Kidney glomerular epithelial cell (primary cell): ENCODE measurements around the gene KIAA1217.

ENCODE experiments used
- DNase-seq: peaks from one replicate; lab custom pipeline; 2025; lab: John Stamatoyannopoulos, UW

The KIAA1217 gene

DNA sequence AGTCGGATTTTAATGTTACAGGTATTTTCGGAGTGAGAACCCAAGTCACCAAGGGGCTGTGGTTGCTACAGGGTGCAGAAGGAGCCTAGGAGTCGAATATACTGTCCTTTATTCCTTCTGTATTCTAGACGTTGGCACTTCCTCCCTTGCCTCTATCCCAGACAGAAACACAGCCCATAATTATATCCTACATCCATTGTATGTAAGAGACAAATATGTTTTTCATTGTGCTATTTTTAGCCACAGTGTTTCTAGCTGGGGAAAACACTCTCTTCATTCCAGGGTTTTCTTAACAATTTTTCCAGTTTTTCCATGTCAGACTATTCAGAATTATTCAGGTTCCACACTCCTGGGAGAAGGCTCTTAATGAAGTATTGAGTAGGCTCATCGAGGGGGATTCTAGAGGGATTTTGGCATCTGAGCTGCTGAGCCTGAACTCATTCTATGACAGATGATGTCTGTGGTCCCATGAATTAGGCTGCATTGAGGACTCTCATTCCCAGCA lies 32.6 kb downstream of the KIAA1217 start:
- DNase-seq, result no peak

DNA sequence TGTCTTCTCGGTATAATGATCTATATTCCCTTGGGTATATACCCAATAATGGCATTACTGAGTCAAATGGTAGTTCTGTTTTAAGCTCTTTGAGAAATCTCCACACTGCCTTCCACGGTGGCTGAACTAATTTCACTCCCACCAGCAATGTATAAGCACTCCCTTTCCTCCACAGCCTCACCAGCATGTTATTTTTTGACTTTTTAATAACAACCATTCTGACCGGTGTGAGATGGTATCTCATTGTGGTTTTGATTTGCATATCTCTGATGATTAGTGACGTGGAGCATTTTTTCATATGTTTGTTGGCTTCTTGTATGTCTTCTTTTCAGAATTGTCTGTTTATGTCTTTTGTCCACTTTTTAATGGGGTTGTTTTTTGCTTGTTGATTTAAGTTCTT lies 33.6 kb downstream of the KIAA1217 start:
- no peak for DNase-seq

DNA sequence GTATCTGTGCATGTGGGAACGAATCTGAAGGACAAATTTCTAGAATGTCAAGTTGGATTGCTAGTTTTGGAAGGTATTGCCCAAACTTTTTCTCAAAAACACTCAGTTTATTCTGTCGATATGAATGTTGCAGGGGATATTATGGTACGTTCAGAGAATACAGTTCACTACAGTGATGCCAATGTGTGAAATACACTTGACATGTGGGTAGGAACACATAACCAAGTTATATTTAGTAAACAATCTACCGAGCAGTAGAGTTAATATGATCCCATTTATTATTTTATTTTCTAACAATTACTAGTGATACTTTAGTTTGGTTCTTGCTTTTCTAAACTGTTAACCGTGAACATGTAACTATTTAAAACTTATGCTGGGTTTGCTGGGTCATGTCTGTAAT lies 37.4 kb downstream of the KIAA1217 start:
- DNase-seq, result no peak

DNA sequence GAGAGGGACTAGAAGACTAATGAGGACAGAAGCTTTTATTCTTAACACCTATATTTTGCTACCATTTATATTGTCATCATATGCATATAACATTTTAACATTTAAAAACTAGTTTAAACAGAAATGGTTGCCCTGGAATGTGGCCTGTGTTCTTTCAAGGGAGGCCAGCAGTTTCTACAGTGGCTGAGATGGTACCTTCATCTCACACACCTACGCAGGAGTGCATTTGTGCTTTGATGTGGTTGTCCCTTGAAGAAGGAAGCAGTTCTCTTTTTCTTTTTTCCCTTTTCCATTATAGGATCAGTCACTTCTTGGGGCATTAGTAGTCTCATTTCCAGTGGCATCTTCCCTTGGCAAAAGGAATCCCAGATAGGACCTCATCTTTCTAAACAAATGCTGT lies 38.9 kb downstream of the KIAA1217 start:
- no peak for DNase-seq

GRCh38 chr10:24249829-24250415 lies 41.0 kb downstream of the KIAA1217 start:
- no peak for DNase-seq

DNA sequence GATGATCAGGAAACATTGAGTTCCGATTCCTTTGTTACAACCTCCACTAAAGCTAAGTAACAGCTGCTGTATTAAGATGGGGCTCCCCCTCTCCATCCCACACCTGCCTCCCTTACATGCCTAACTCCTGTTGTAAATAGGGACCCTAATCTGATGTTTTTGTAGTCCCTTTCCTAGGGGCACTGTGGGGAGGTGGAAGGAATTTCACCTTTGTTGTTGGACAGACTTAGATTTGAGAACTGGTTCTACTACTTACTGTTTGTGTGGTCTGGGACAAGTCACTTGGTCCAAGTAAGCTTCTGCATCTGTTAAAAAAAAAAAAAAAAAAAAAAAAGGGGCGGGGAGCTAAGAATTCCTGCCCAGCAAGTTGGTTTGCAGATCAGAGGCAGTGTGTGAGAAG lies 42.6 kb downstream of the KIAA1217 start:
- no peak for DNase-seq

- no peak for DNase-seq
These were observed 45.2 kb downstream of the KIAA1217 start for GRCh38 chr10:24254180-24254579.

DNA sequence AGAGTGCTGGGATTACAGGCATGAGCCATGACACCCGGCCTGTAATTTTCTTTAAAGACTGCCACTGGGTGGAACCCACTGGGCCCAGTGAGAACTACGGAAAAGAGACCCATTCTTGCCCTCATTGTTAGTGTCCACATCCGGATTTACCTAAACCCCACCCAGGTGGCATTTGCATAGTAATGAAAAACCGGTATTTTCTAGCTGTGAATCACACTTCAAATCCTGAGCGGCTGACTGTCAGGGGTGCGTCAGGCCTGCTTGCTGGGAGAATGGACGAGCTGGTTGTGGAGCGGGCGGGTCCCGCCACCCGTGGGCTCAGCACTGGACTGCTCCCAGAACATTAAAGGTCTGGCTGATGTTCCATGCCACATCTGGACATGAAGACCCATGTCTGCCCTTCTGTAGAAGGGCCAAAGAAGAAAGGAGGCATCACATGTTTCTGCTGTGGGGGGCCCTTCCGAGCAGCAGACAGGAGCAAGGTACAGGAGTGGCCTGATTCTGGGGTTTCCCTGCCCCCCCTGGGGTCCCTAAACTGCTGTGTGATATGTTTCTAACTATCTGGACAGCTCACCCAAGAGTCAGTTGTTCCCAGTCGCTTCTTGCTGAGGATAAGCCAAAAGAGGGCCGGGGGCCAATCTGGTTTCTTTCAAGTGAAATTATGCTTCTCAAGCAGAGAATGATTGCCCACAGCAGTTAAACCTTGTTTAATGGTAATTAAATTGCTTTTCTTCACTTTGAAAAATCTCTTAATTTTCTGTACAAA lies 46.4 kb downstream of the KIAA1217 start:
- DNase-seq, result no peak

GRCh38 chr10:24255881-24256311 lies 47.0 kb downstream of the KIAA1217 start:
- peak; percentile 2 for DNase-seq

- no peak for DNase-seq
These were observed 47.7 kb downstream of the KIAA1217 start for GRCh38 chr10:24256619-24257107.

DNA sequence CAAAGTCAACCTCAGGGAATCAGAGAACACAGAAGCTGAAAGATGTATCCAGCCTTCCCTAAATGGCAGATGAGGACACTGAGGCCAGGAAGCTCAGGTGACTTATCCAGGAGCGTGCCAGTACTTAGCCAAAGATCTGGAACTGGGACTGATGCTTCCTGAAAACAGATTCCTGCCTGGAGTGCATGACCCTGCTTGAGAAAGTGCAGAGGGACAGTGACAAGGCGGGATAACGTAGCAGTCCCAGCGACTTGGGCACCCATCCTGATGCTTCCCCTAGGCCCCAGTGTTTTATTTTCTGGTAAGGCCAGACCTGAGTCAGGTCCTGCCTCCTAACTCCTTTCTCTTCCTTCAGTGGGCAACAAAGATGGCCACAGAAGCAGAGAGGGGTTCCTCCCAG lies 48.6 kb downstream of the KIAA1217 start:
- DNase-seq, result no peak

DNA sequence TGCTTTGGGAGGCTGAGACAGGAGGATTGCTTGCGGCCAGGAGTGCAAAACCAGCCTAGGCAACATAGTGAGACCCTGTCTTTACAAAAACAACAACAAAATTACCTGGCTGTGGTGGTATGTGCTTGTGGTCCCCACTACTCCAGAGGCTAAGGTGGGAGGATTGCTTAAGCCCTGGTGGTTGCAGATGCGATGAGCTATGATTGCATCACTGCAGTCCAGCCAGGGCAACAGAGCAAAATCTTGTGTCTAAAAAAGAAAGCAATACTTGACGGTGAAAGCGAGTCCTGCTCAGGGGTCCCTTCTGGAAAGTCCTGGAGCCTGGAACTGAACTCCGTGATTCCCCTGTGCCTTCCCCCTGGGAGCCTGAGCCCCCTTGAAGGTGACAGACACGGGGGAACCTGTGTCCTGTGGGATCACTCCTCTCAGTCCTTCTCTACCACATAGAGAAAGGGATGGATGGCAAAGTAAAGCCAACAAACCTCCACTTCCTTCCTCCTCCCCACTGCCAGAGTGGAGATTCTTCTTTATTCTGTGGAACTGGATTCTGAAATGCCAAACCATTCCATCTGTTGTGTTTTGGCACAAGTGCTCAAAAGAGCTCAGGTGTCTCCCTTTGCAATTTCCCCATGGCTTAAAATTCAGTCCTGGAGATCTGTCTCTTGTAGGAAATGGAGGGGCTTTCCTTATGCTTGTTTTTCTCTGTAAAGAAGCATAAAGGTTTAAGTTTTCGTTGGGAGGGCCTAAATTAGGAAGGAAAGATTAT lies 50.6 kb downstream of the KIAA1217 start:
- no peak for DNase-seq

DNA sequence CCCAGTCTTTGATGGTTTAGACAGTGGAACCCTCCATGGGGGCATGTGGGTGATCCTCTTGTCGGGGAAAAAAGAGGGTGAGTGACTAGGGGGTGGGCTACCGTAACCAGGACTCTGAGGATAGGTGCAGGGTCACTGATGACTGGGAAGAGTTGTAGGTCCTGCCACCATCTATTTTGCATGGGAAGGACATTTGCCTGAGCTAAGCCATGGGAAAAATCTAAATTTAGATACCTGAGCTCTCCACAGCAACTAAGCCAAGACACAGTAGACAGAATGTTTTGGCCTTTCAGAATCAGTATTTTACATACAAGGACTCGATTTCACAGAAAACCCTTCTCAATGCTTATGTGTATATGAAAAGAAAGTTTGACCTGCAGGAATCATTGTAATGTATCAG lies 52.7 kb downstream of the KIAA1217 start:
- no peak for DNase-seq

DNA sequence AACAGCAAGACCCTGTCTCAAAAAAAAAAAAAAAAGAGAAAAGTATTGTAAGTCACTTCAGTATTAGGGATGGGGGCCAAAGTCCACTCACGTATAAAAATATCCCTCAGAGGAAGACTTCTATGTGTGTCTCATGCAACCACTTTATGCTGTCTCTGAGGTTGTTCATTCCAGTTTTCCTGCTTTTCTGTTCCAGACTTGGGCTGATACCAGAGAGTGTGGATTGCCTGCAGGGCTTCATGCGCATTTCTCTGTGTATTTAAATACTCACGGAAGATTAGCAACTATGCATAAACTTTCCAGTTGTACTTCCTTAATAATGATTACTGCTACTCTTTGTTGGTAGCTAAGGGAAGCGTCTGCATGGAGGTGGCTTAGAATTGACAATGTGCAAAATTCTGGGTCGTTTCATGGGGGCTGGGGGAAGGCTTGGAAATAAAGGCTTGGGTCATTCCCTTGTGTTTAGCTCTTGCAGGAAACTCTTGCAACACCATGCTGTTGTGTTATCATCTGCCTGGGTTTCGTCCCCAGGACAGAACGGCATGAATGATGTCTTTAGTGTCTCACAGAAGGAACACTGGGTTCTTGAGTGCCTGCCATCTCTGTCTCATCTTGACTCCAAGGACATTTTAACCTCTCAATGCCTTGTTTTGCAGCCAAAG lies 54.1 kb downstream of the KIAA1217 start:
- DNase-seq, result no peak

DNA sequence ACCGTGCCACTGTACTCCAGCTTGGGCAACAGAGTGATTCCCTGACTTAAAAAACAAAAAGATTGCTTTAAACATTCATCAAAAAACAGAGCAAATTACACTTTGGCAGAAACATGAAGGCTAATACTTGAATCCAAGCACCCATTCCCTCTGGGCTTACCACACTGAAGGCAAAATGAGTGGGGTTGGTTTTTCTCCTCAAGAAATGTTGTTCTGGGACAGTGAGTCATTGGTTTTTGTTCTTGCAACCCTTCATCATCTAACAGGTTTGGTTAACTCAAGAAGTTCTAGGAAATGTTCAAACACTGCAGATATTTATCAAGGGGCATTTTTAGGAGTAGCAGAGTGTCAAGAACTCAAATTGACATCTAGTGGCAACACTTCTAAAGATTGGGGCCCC lies 60.5 kb downstream of the KIAA1217 start:
- no peak for DNase-seq

DNA sequence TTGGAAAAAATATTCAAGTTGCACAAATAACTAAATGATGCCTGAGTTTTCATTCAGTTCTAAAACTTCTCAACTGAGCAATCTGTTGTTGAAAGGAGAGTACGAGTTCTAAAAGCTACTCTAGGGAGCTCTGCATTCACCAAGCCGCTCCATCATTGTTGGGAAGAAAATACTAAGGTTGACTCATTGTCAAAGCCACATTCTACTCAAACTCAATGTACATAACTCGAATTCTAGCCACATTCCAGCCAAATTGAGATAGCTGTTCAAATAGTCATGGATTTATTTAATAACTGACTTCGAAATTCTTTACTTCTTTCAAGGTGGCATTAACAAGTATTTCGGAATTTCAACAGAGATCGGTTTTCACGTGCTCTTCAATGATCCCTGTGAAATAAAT lies 63.4 kb downstream of the KIAA1217 start:
- DNase-seq, result no peak

DNA sequence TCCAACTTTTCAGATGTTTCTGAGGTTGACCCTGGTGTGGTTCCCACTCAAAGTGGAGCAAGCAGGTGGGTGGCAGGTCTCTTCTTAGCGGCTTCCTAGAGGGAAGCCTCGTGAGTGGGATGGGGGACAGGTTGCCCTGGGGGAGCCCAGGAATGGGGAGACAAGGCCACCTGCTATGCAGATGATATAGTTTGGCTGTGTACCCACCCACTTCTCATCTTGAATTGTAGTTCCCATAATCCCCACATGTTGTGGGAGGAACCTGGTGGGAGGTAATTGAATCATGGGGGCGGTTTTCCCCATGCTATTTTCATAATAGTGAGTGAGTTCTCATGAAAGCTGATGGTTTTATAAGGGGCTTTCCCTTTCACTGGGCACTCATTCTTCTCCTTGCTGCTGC lies 68.3 kb downstream of the KIAA1217 start:
- DNase-seq, result no peak

DNA sequence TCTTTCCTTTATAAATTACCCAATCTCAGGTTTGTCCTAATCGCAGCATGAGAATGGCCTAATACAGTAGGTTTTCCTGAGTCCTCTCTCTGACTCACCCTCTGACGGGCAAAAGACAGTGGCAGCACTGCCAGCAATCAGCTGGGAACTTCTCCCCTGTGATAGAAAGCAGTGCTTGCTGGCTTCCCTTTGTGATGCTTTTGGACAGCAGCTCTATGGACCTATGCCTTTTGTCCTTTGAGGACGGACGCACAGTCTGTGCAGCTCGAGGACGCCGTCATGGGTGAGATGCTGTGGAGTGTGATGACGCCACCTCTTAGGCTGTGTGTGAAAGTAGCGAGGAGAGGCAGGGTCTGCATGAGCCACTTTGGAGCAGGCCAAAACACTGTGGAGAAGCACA lies 68.8 kb downstream of the KIAA1217 start:
- DNase-seq, result no peak

GRCh38 chr10:24278176-24278889 lies 69.4 kb downstream of the KIAA1217 start:
- DNase-seq, result no peak

DNA sequence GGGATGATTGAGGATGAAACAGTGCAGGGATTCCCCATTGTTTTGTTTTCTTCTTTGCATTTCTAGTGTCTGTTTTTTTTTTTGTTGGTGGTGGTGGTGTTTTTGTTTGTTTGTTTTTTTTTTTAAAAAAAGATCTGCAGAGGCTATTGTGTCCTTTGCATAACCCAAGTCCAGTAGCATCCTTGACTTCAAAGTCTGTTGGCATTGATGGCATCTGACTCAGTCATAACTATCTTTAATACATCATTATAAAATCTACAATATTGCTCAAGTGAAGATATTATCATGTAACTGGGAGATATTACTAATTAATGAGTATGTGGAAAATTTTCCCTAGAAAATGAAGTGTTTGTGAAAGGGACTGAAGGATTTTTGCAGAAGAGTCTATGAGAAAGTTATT lies 70.2 kb downstream of the KIAA1217 start:
- no peak for DNase-seq

GRCh38 chr10:24287559-24288195 lies 78.7 kb downstream of the KIAA1217 start:
- no peak for DNase-seq
